ENCODE data around the gene FLYWCH2.

FLYWCH2 gene

GRCh38 chr16:2874912-2875362 is 8.1 kb upstream of the FLYWCH2 start:
- no peak overlapping the region for H3K4me3 ChIP-seq (ENCODE audit: low read depth, low read length)
- DNase-seq (ENCODE audit: low read depth), result peak; percentile 81
- TF ChIP-seq CTCF (IDR thresholded peaks at IDR 0.05; ENCODE audit: low read depth, low read length) (peak; percentile 79), MAX (IDR thresholded peaks at IDR 0.05; ENCODE audit: low read depth, low read length) (no peak)

GRCh38 chr16:2879854-2880508 is 3.0 kb upstream of the FLYWCH2 start:
- H3K4me3 ChIP-seq (ENCODE audit: low read depth, low read length), result no peak overlapping the region
- TF ChIP-seq MYC (IDR thresholded peaks at IDR 0.05; ENCODE audit: low read depth, low read length) (no peak), POLR2A (IDR thresholded peaks at IDR 0.05; ENCODE audit: extremely low read depth, insufficient read length) (no peak), CTCF (IDR thresholded peaks at IDR 0.05; ENCODE audit: low read depth, low read length) (no peak), MAX (IDR thresholded peaks at IDR 0.05; ENCODE audit: low read depth, low read length) (no peak)

GRCh38 chr16:2881783-2882649 is 999 bp upstream of the FLYWCH2 start:
- H3K4me3 ChIP-seq (ENCODE audit: low read depth, low read length), result peak overlapping the region; percentile 68
- TF ChIP-seq POLR2A (IDR thresholded peaks at IDR 0.05; ENCODE audit: extremely low read depth, insufficient read length), result no peak
- TF ChIP-seq MAX (IDR thresholded peaks at IDR 0.05; ENCODE audit: low read depth, low read length), result no peak
- TF ChIP-seq CTCF (IDR thresholded peaks at IDR 0.05; ENCODE audit: low read depth, low read length), result no peak
- TF ChIP-seq MYC (IDR thresholded peaks at IDR 0.05; ENCODE audit: low read depth, low read length), result no peak
- peak; percentile 50 for DNase-seq (ENCODE audit: low read depth)

More at GRCh38 chr16:2879854-2880508, 3.0 kb upstream of the FLYWCH2 start:
- no peak for DNase-seq (ENCODE audit: low read depth)

- DNase-seq (ENCODE audit: low read depth), result peak; percentile 41
- H3K4me3 ChIP-seq (ENCODE audit: low read depth, low read length), result peak overlapping the region; percentile 67
- TF ChIP-seq MYC (IDR thresholded peaks at IDR 0.05; ENCODE audit: low read depth, low read length) (no peak), POLR2A (IDR thresholded peaks at IDR 0.05; ENCODE audit: extremely low read depth, insufficient read length) (no peak), CTCF (IDR thresholded peaks at IDR 0.05; ENCODE audit: low read depth, low read length) (no peak), MAX (IDR thresholded peaks at IDR 0.05; ENCODE audit: low read depth, low read length) (no peak)
Observed at GRCh38 chr16:2883458-2883908, 468 bp downstream of the FLYWCH2 start.

GRCh38 chr16:2884041-2884451 is 1.0 kb downstream of the FLYWCH2 start:
- no peak for DNase-seq (ENCODE audit: low read depth)
- H3K4me3 ChIP-seq (ENCODE audit: low read depth, low read length), result peak overlapping the region; percentile 67
- TF ChIP-seq MYC (IDR thresholded peaks at IDR 0.05; ENCODE audit: low read depth, low read length) (no peak), MAX (IDR thresholded peaks at IDR 0.05; ENCODE audit: low read depth, low read length) (no peak), POLR2A (IDR thresholded peaks at IDR 0.05; ENCODE audit: extremely low read depth, insufficient read length) (no peak), CTCF (IDR thresholded peaks at IDR 0.05; ENCODE audit: low read depth, low read length) (no peak)

All from NB4 (cell line).